Fibroblast of mammary gland (primary cell): ENCODE measurements around the gene HINT2.

Experiments
- DNase-seq: peaks from one replicate; pipeline ENCODE4 v3.0.0-alpha.2; 2010; ENCODE audit warnings: low read depth
- H3K4me3 ChIP-seq: 2 replicates; pipeline ENCODE4 v1.5.1; 2011; ENCODE audit warnings: low read depth, mild to moderate bottlenecking, low read length, moderate library complexity; ENCODE audit not compliant: control insufficient read depth
- TF ChIP-seq, protein P1 (sequence below): conservative IDR thresholded peaks from 2 replicates; pipeline ENCODE4 v1.5.1; 2011; ENCODE audit warnings: low read depth, low read length, inconsistent platforms; ENCODE audit not compliant: control insufficient read depth, insufficient read depth

The HINT2 gene

DNA sequence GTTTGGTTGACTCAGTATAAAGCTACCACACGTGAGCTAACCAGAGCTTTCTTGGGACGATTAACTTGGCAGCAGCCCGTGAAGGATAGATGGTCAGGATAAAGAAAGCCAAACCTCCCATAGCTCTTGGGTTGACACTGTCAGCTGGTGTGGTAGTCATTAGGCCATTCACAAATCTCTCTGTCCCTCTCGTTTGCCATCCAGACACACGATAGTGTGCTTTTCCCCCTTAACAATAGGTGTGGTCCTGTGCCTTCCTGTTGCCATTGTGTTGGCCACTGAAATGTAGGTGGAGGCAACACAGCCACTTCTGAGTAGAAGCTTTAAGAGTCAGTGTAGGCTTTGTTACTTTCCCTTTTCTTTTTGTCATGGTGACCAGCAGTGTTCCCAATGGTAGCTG lies 43.6 kb upstream of the HINT2 start:
- TF ChIP-seq, protein P1, sequence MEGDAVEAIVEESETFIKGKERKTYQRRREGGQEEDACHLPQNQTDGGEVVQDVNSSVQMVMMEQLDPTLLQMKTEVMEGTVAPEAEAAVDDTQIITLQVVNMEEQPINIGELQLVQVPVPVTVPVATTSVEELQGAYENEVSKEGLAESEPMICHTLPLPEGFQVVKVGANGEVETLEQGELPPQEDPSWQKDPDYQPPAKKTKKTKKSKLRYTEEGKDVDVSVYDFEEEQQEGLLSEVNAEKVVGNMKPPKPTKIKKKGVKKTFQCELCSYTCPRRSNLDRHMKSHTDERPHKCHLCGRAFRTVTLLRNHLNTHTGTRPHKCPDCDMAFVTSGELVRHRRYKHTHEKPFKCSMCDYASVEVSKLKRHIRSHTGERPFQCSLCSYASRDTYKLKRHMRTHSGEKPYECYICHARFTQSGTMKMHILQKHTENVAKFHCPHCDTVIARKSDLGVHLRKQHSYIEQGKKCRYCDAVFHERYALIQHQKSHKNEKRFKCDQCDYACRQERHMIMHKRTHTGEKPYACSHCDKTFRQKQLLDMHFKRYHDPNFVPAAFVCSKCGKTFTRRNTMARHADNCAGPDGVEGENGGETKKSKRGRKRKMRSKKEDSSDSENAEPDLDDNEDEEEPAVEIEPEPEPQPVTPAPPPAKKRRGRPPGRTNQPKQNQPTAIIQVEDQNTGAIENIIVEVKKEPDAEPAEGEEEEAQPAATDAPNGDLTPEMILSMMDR: no peak
- DNase-seq: no peak
- H3K4me3 ChIP-seq: no peak overlapping the region

DNA sequence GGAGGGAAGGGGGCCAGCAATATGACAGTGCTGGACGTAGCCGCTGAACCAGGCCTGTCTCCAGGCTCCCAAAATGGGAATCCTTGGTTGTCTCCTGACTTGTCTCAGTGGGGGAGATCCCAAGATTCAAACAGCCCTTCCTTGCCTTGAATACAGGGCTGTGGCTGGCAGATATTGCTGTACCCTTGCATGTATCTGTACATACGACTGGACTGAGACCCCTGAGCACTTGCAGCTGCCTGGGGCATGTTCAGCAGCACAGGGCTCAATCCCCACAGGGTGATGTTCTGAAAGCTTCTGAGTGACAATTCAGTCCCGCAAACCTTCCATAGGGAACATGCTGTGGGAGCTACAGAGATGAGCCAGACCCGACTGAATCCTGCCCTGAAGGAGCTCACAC lies 42.0 kb upstream of the HINT2 start:
- TF ChIP-seq, protein P1: no peak
- no peak overlapping the region for H3K4me3 ChIP-seq
- DNase-seq: no peak

GRCh38 chr9:35856206-35856605 lies 41.4 kb upstream of the HINT2 start:
- no peak overlapping the region for H3K4me3 ChIP-seq
- TF ChIP-seq, protein P1: no peak
- DNase-seq: no peak

DNA sequence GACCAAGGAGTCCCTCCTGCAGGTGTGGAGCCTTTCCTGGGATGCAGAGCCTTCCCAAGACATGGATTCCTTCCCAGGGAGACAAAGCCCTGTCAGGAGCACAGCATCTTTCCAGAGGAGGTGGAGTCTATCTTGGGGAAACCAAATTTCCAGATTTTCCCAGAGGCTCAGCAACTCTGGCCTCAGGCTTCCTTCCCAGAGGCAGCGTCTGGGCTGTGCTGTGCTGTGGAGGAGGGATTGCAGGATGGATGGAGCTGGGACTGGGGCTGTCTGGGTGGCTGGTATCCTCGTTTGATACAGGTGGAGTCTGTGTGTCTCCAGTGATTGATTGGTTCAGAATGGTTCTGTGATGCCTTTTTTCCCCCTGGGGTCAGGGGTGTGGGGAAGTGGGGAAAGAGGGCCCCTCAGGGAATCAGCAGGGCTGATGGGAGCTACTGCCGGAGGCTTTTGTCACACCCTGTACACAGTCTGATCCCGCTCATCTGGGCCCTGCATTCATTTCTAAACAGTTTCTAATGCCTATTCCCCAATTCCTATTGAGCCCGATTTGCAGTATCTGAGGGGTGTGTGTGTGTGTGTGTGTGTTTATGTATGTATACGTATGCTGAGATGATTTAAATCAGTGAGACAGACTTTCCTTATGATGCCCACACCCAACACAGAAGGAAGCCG lies 39.4 kb upstream of the HINT2 start:
- DNase-seq: no peak
- no peak overlapping the region for H3K4me3 ChIP-seq
- TF ChIP-seq, protein P1: no peak

GRCh38 chr9:35852876-35853865 lies 38.3 kb upstream of the HINT2 start:
- DNase-seq: no peak
- no peak overlapping the region for H3K4me3 ChIP-seq
- TF ChIP-seq, protein P1: no peak

- TF ChIP-seq, protein P1: no peak
- H3K4me3 ChIP-seq: no peak overlapping the region
- no peak for DNase-seq
Observed at GRCh38 chr9:35852267-35852815, 37.5 kb upstream of the HINT2 start.
